Activated CD8-positive, alpha-beta memory T cell treated with anti-CD3 and anti-CD28 coated beads for 1 hour (primary cell): ENCODE data around the gene BPTF.
"Not testable (repeated sequence)": the region's sequence is repeated elsewhere in the genome, so short reads cannot be mapped to it uniquely, and the experiment has no call there.

Source experiments
- DNase-seq, 2 donors: peaks; one replicate each; pipeline ENCODE4 v3.0.0-alpha.2; 2020; ENCODE audit warnings: low read depth in 1 of 2; ENCODE audit errors: extremely low read depth in 1 of 2

Gene BPTF

GRCh38 chr17:67833946-67834631, 8.8 kb downstream of the BPTF start:
- no peak for DNase-seq

- DNase-seq, result no peak
Observed at GRCh38 chr17:67834634-67835033, 9.3 kb downstream of the BPTF start.

GRCh38 chr17:67836205-67836987, 11.1 kb downstream of the BPTF start:
- DNase-seq, result no peak

GRCh38 chr17:67837965-67838364, 12.7 kb downstream of the BPTF start:
- no peak for DNase-seq

- no peak for DNase-seq
Observed at GRCh38 chr17:67838538-67838937, 13.2 kb downstream of the BPTF start.

- no peak for DNase-seq
Observed at GRCh38 chr17:67841992-67842391, 16.7 kb downstream of the BPTF start.

GRCh38 chr17:67842648-67843047, 17.3 kb downstream of the BPTF start:
- no peak for DNase-seq

GRCh38 chr17:67845374-67845773, 20.1 kb downstream of the BPTF start:
- DNase-seq, result no peak

GRCh38 chr17:67848189-67848588, 22.9 kb downstream of the BPTF start:
- DNase-seq, result not testable (repeated sequence)

GRCh38 chr17:67848846-67849245, 23.5 kb downstream of the BPTF start:
- not testable (repeated sequence) for DNase-seq

GRCh38 chr17:67850991-67851631, 25.8 kb downstream of the BPTF start:
- no peak for DNase-seq

- no peak for DNase-seq
Observed at GRCh38 chr17:67853703-67854102, 28.4 kb downstream of the BPTF start.

GRCh38 chr17:67854378-67854777, 29.1 kb downstream of the BPTF start:
- DNase-seq, result no peak

- DNase-seq, result no peak
Observed at GRCh38 chr17:67855504-67856324, 30.4 kb downstream of the BPTF start.

GRCh38 chr17:67856402-67856801, 31.1 kb downstream of the BPTF start:
- DNase-seq, result not testable (repeated sequence)

GRCh38 chr17:67862614-67863217, 37.4 kb downstream of the BPTF start:
- DNase-seq, result no peak

- no peak for DNase-seq
Observed at GRCh38 chr17:67863624-67864247, 38.4 kb downstream of the BPTF start.

GRCh38 chr17:67865438-67865837, 40.1 kb downstream of the BPTF start:
- DNase-seq, result no peak

GRCh38 chr17:67867591-67867990, 42.3 kb downstream of the BPTF start:
- no peak for DNase-seq

- no peak for DNase-seq
Observed at GRCh38 chr17:67868176-67868575, 42.9 kb downstream of the BPTF start.
